H1 (cell line): Measurements from ENCODE around the gene CTIF. TPM values are rescaled to one million over a fixed set of nuclear protein-coding genes. Genes with fewer than 3 reads are reported as not detected.

Experiments used
- CTCF ChIA-PET: fragments of 300-600 bp; sonication (Branson Sonifier 250); formaldehyde crosslinking; loops from one replicate; lab custom pipeline; 2021; ENCODE audit not compliant: partially characterized antibody; lab: Charles Lee
- POLR2A ChIA-PET: fragments of 300-600 bp; sonication (Branson Sonifier 250); formaldehyde crosslinking; loops from one replicate; lab custom pipeline; 2021; ENCODE audit warnings: inconsistent platforms; ENCODE audit not compliant: partially characterized antibody; lab: Charles Lee
- DNase-seq, 2 experiments: peaks; one replicate each; pipeline versions ENCODE4 v3.0.0 to v3.0.0-alpha.2; 2010 to 2022; ENCODE audit warnings: low spot score in 2 of 2, low read depth in 1 of 2, mixed read lengths in 1 of 2
- FAIRE-seq: peaks from 2 replicates; lab custom pipeline; 2011; peaks lifted over from hg19 to GRCh38; lab: Jason Lieb, UNC
- H2AFZ ChIP-seq: 2 replicates; pipeline ENCODE4 v1.8.1; 2012; ENCODE audit warnings: low read length, inconsistent platforms
- H2AK5ac ChIP-seq: 2 replicates; pipeline ENCODE4 v1.6.1; 2013; ENCODE audit warnings: low read depth, low read length
- H2BK120ac ChIP-seq: replicated peaks from 2 replicates; pipeline ENCODE3; 2013; ENCODE audit warnings: low read depth, low read length, inconsistent platforms
- H2BK12ac ChIP-seq: 2 replicates; pipeline ENCODE4 v1.6.1; 2013; ENCODE audit warnings: low read depth, low read length
- H2BK15ac ChIP-seq: 2 replicates; pipeline ENCODE4 v1.6.1; 2013; ENCODE audit warnings: low read length
- H2BK20ac ChIP-seq: 2 replicates; pipeline ENCODE4 v1.6.1; 2013; ENCODE audit warnings: low read length
- H2BK5ac ChIP-seq: 2 replicates; pipeline ENCODE4 v1.6.1; 2013; ENCODE audit warnings: low read depth, low read length
- H3K14ac ChIP-seq: 2 replicates; pipeline ENCODE4 v1.6.1; 2013; ENCODE audit warnings: inconsistent platforms; ENCODE audit not compliant: insufficient read length
- H3K18ac ChIP-seq: 2 replicates; pipeline ENCODE4 v1.6.1; 2013; ENCODE audit warnings: low read length; ENCODE audit errors: extremely low read depth
- H3K23ac ChIP-seq: 2 replicates; pipeline ENCODE4 v1.6.1; 2013; ENCODE audit warnings: inconsistent platforms; ENCODE audit not compliant: insufficient read length
- H3K23me2 ChIP-seq: 2 replicates; pipeline ENCODE4 v1.6.1; 2013; ENCODE audit warnings: low read depth, low read length
- H3K27ac ChIP-seq: 2 replicates; pipeline ENCODE4 v1.6.1; 2011; ENCODE audit warnings: low read depth, low read length, inconsistent platforms
- H3K27me3 ChIP-seq, 4 experiments: replicated peaks in 1 of 4; 1 replicate in 1 of 4; 2 replicates in 3 of 4; pipeline versions ENCODE4 v1.6.1 to v1.8.1; 2011 to 2013; ENCODE audit warnings: low read length in 3 of 4, mild to moderate bottlenecking in 3 of 4, inconsistent platforms in 2 of 4, mixed read lengths in 2 of 4, moderate library complexity in 1 of 4; ENCODE audit not compliant: control insufficient read depth in 3 of 4, insufficient read depth in 3 of 4; ENCODE audit errors: extremely low read depth in 1 of 4
- H3K36me3 ChIP-seq, 4 experiments: 2 replicates each; pipeline versions ENCODE4 v1.6.1 to v1.8.1; 2011 to 2013; ENCODE audit warnings: mild to moderate bottlenecking in 4 of 4, low read length in 3 of 4, moderate library complexity in 2 of 4, control low read depth in 1 of 4, inconsistent platforms in 1 of 4; ENCODE audit not compliant: insufficient read depth in 4 of 4, control insufficient read depth in 2 of 4
- H3K4ac ChIP-seq: replicated peaks from 2 replicates; pipeline ENCODE3; 2013; ENCODE audit warnings: low read length, low read depth, mixed read lengths, inconsistent platforms; ENCODE audit not compliant: insufficient read length
- H3K4me1 ChIP-seq, 4 experiments: replicated peaks in 1 of 4; 1 replicate in 1 of 4; 2 replicates in 3 of 4; pipeline versions ENCODE4 v1.6.1 to v1.8.1; 2011 to 2013; ENCODE audit warnings: low read length in 3 of 4, inconsistent platforms in 2 of 4, mixed read lengths in 1 of 4; ENCODE audit not compliant: insufficient read depth in 4 of 4, control insufficient read depth in 3 of 4
- H3K4me2 ChIP-seq, 2 experiments: 2 replicates each; pipeline versions ENCODE4 v1.6.1 to v1.8.1; 2011 to 2013; ENCODE audit warnings: low read depth in 2 of 2, low read length in 2 of 2, control low read depth in 1 of 2, inconsistent platforms in 1 of 2, mild to moderate bottlenecking in 1 of 2; ENCODE audit not compliant: insufficient read depth in 1 of 2
- H3K4me3 ChIP-seq, 4 experiments: fragments of 200-600, 300-600 bp in 1 of 4; sonication (generic), shearing (Covaris generic), sonication (Bioruptor Twin) in 1 of 4; 2 replicates each; pipeline versions ENCODE4 v1.5.1 to v1.8.1; 2011 to 2016; ENCODE audit warnings: low read length in 4 of 4, low read depth in 3 of 4, control low read depth in 2 of 4, inconsistent platforms in 2 of 4, mild to moderate bottlenecking in 2 of 4, mixed read lengths in 1 of 4, moderate library complexity in 1 of 4; ENCODE audit not compliant: insufficient read depth in 2 of 4; ENCODE audit errors: extremely low read depth in 1 of 4
- H3K56ac ChIP-seq: replicated peaks from 2 replicates; pipeline ENCODE3; 2013; ENCODE audit warnings: low read depth, mild to moderate bottlenecking, mixed read lengths, low read length, inconsistent platforms; ENCODE audit not compliant: insufficient read length
- H3K79me1 ChIP-seq: 2 replicates; pipeline ENCODE4 v1.6.1; 2013; ENCODE audit warnings: low read depth, low read length, control low read depth
- H3K79me2 ChIP-seq, 2 experiments: 2 replicates each; pipeline versions ENCODE4 v1.6.1 to v1.8.1; 2012 to 2013; ENCODE audit warnings: low read length in 2 of 2, mild to moderate bottlenecking in 2 of 2, inconsistent platforms in 1 of 2; ENCODE audit not compliant: insufficient read depth in 2 of 2, control insufficient read depth in 1 of 2
- H3K9ac ChIP-seq, 4 experiments: replicated peaks in 1 of 4; 1 replicate in 1 of 4; 2 replicates in 3 of 4; pipeline versions ENCODE4 v1.6.1 to v1.8.1; 2011 to 2013; ENCODE audit warnings: low read depth in 3 of 4, low read length in 3 of 4, control low read depth in 2 of 4, mild to moderate bottlenecking in 2 of 4, moderate library complexity in 2 of 4, inconsistent platforms in 1 of 4; ENCODE audit errors: extremely low read depth in 1 of 4
- H3K9me3 ChIP-seq, 2 experiments: 2 replicates each; pipeline versions ENCODE4 v1.6.1 to v1.8.1; 2012 to 2013; ENCODE audit warnings: mild to moderate bottlenecking in 2 of 2, moderate library complexity in 2 of 2, control low read depth in 1 of 2, inconsistent platforms in 1 of 2, low read depth in 1 of 2, low read length in 1 of 2, mixed read lengths in 1 of 2; ENCODE audit not compliant: insufficient read depth in 2 of 2
- H4K20me1 ChIP-seq, 2 experiments: replicated peaks in 1 of 2; 2 replicates each; pipeline versions ENCODE3 to v1.8.1; 2011 to 2013; ENCODE audit warnings: inconsistent platforms in 2 of 2, low read length in 2 of 2, mild to moderate bottlenecking in 1 of 2; ENCODE audit not compliant: insufficient read depth in 2 of 2, control insufficient read depth in 1 of 2
- H4K5ac ChIP-seq: 2 replicates; pipeline ENCODE4 v1.6.1; 2013; ENCODE audit warnings: low read length, low read depth, mixed read lengths, inconsistent platforms; ENCODE audit not compliant: insufficient read length
- H4K8ac ChIP-seq: 2 replicates; pipeline ENCODE4 v1.8.0; 2013; ENCODE audit warnings: mild to moderate bottlenecking, moderate library complexity, low read length, inconsistent platforms; ENCODE audit not compliant: insufficient read depth; ENCODE audit errors: extremely low read depth
- H4K91ac ChIP-seq: replicated peaks from 2 replicates; pipeline ENCODE3; 2013; ENCODE audit warnings: low read length, mixed read lengths, inconsistent platforms; ENCODE audit not compliant: insufficient read length
- BACH1 ChIP-seq: IDR thresholded peaks from 2 replicates; pipeline ENCODE4 v1.6.1; 2012; ENCODE audit warnings: low read length, improper control_type of control experiment
- CTBP2 ChIP-seq: IDR thresholded peaks from 2 replicates; pipeline ENCODE4 v1.7.0; 2011; ENCODE audit warnings: borderline replicate concordance, mild to moderate bottlenecking, moderate library complexity, mixed read lengths, low read length; ENCODE audit not compliant: insufficient read depth, insufficient read length
- EP300 ChIP-seq, 2 experiments: IDR thresholded peaks; 1 replicate in 1 of 2; 2 replicates in 1 of 2; pipeline ENCODE4 v1.6.1; 2011 to 2012; ENCODE audit warnings: low read depth in 2 of 2, low read length in 2 of 2, mild to moderate bottlenecking in 2 of 2, borderline replicate concordance in 1 of 2, inconsistent platforms in 1 of 2, moderate library complexity in 1 of 2
- GTF2F1 ChIP-seq: IDR thresholded peaks from 2 replicates; pipeline ENCODE4 v1.6.1; 2012; ENCODE audit warnings: low read depth, low read length, improper control_type of control experiment, borderline replicate concordance
- HDAC6 ChIP-seq: IDR thresholded peaks from one replicate; pipeline ENCODE4 v1.7.1; 2012; ENCODE audit warnings: low read depth, mild to moderate bottlenecking, inconsistent platforms, low read length, moderate library complexity
- JUND ChIP-seq: IDR thresholded peaks from 2 replicates; pipeline ENCODE4 v1.6.1; 2011; ENCODE audit warnings: mild to moderate bottlenecking, improper control_type of control experiment, low read length
- KDM5A ChIP-seq: fragments of 200-600 bp; IDR thresholded peaks from 2 replicates; pipeline ENCODE4 v1.7.1; 2012; ENCODE audit warnings: mild to moderate bottlenecking, low read length, inconsistent platforms, mixed read lengths
- MAFK ChIP-seq: IDR thresholded peaks from 2 replicates; pipeline ENCODE4 v1.6.1; 2012; ENCODE audit warnings: low read depth, mild to moderate bottlenecking, improper control_type of control experiment, low read length
- POLR2A ChIP-seq, 2 experiments: IDR thresholded peaks; 1 replicate in 1 of 2; 2 replicates in 1 of 2; pipeline ENCODE4 v1.6.1; 2011; ENCODE audit warnings: low read depth in 2 of 2, low read length in 2 of 2, mild to moderate bottlenecking in 2 of 2; ENCODE audit errors: control extremely low read depth in 1 of 2
- POLR2AphosphoS5 ChIP-seq: IDR thresholded peaks from 2 replicates; pipeline ENCODE4 v1.6.1; 2011; ENCODE audit warnings: low read depth, low read length
- SIRT6 ChIP-seq: IDR thresholded peaks from one replicate; pipeline ENCODE4 v1.7.1; 2012; ENCODE audit warnings: low read length, inconsistent platforms
- SUZ12 ChIP-seq: fragments of 200-600 bp; sonication (generic); IDR thresholded peaks from 2 replicates; pipeline ENCODE4 v1.6.1; 2012; ENCODE audit warnings: mild to moderate bottlenecking, inconsistent platforms, low read length, moderate library complexity, mixed read lengths
- TAF1 ChIP-seq: IDR thresholded peaks from 2 replicates; pipeline ENCODE4 v1.6.1; 2011; ENCODE audit warnings: mild to moderate bottlenecking, low read depth, low read length
- WGBS, 2 experiments: shearing (Covaris generic) in 1 of 2; methylation state at CpG; one replicate each; pipeline versions ENCODE4 v1.1.6 to v1.1.7; 2013 to 2015; ENCODE audit warnings: low lambda C conversion rate in 2 of 2, mixed read lengths in 2 of 2, inconsistent platforms in 1 of 2, low coverage in 1 of 2, missing lambda C conversion rate in 1 of 2; ENCODE audit not compliant: insufficient replicate concordance in 2 of 2, insufficient coverage in 1 of 2, insufficient read length in 1 of 2; ENCODE audit errors: extremely low coverage in 1 of 2, missing lambda C conversion rate in 1 of 2; 5-methylcytosine and 5-hydroxymethylcytosine counted together
- polyA plus RNA-seq, 7 experiments: library from polyadenylated mRNA; depleted of rRNA in 3 of 7; stranded (reverse) in 5 of 7; unstranded in 2 of 7; fragments of >200 nt in 5 of 7; fragments of 200-250 nt in 2 of 7; gene quantifications; 1 replicate in 5 of 7; 2 replicates in 1 of 7; 4 replicates in 1 of 7; pipeline versions ENCODE4 v1.2.1 to v1.2.3, GENCODE V29; 2011 to 2013; ENCODE audit warnings: missing spikeins in 2 of 7, mixed read lengths in 2 of 7
- total RNA-seq: library from RNA; stranded (reverse); fragmentation: NEBNext Ultra II Directional; extraction: Animal tissue kit (Norgen Biotek cat#: 25700); gene quantifications from 2 replicates; pipeline ENCODE4 v1.2.1, GENCODE V29; 2021

Gene CTIF
- total and polyA plus RNA-seq, 2 of the 8 experiments (the other 6 are each of a cell fraction or from before 2014, with no cell fraction given) = 9.0 to 17.8 TPM

DNA sequence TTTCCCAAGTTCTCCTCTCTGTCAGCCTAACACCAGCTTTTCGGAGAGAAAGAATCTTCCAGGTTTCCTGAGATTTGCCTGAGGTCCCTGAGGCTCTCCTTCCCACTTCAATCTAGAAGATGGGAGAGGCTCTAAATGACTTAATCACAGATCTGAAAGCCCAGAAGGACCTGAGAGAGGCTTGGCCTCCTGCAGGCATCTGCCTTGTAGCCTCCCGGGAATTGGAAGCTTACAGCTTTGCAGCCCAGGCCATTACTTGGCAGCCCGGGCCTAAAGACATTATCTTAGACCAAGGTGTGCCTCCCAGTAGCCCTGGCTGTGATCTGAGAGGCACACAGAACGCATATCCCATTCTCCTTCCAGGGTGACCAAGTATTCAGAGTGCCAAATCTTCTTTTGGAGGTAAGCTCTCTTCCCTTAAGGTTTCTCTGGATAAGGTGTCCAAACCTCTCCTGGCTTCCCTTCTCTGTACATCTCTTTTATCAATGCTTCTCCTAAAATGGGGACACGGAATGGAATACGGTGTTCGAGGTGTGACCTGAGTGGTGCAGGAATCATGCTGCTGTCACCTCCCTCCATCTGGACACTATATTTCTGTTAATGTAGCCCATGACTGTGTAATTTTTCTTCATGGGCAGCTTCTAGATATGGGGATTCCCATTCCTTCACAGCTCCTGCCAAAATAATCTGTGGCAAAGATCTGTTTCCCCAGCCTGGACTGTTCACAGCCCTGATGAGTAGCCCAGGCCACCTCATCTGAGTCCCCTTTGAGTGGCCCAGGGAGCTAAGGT lies 16.0 kb downstream of the CTIF start:
- 95% methylated on average over 7 of the region's 7 CpGs; no CpG with 5 or more reads in 1 of the 2 experiments for WGBS, 2 experiments
- no peak overlapping the region for H3K4ac ChIP-seq
- H3K56ac ChIP-seq = no peak overlapping the region
- H2AFZ ChIP-seq = no peak overlapping the region
- H3K4me2 ChIP-seq = no peak overlapping the region
- H2BK12ac ChIP-seq = no peak overlapping the region
- CTCF ChIA-PET = interaction anchor here (0.9 to 2.0 kb wide), 3 partner anchors 12 to 84 kb away, joined by 3 to 6 read pairs (median 3); no protein-coding TSS in a partner anchor
- POLR2A ChIA-PET = interaction anchor here (1.0 to 1.5 kb wide), 2 partner anchors 10 to 17 kb away, joined by 3 to 4 read pairs; no protein-coding TSS in a partner anchor
- no peak overlapping the region for H2BK15ac ChIP-seq
- no peak overlapping the region for H3K27ac ChIP-seq
- no peak overlapping the region; the same call in 1 of the 2 replicates for H4K8ac ChIP-seq
- FAIRE-seq (no peak), DNase-seq (no peak)
- no peak overlapping the region for H2BK5ac ChIP-seq
- H3K23ac ChIP-seq = no peak overlapping the region
- no peak overlapping the region for H2BK20ac ChIP-seq
- H4K5ac ChIP-seq = no peak overlapping the region
- H3K23me2 ChIP-seq = no peaks in the 10 kb centered on the region
- H2AK5ac ChIP-seq = no peak overlapping the region
- no peak overlapping the region for H3K4me3 ChIP-seq
- H3K9ac ChIP-seq = no peak overlapping the region
- H4K91ac ChIP-seq = no peak overlapping the region
- H3K4me1 ChIP-seq = peaks cover 0 to 2% (median 0%) of the 10 kb centered on the region in 4 experiments; a peak in 2 of 7 replicates
- H3K18ac ChIP-seq = no peak overlapping the region
- H3K9me3 ChIP-seq = no peaks in the 10 kb centered on the region
- H4K20me1 ChIP-seq = peaks cover 0 to 12% of the 10 kb centered on the region in 2 experiments
- peaks cover 7% of the 10 kb centered on the region for H3K79me1 ChIP-seq
- H2BK120ac ChIP-seq = no peak overlapping the region
- no peaks in the 10 kb centered on the region for H3K27me3 ChIP-seq
- H3K14ac ChIP-seq = no peak overlapping the region
- H3K36me3 ChIP-seq = no peaks in the 10 kb centered on the region; a peak in 1 of 8 replicates
- peaks cover 4 to 15% of the 10 kb centered on the region in 2 experiments; a peak in 2 of 4 replicates for H3K79me2 ChIP-seq
- TF ChIP-seq CTBP2 (no peak), KDM5A (no peak), GTF2F1 (no peak), JUND (no peak), POLR2A (IDR thresholded peaks at IDR 0.05; ENCODE audit: control extremely low read depth in 1 of 2, low read depth in 2 of 2, low read length in 2 of 2) (no peak), TAF1 (no peak), BACH1 (no peak), POLR2AphosphoS5 (no peak), HDAC6 (no peak), SIRT6 (no peak), MAFK (no peak), SUZ12 (no peak), EP300 (IDR thresholded peaks at IDR 0.05; ENCODE audit: borderline replicate concordance in 1 of 2, low read depth in 2 of 2, low read length in 2 of 2) (no peak)
